HCT116 (cell line): ENCODE data around the gene KNDC1.

Experiments
- CEBPB ChIP-seq: IDR thresholded peaks from 2 replicates; pipeline ENCODE4 v1.6.1; 2012; ENCODE audit warnings: low read depth
- CTCF ChIP-seq, 3 experiments: fragments of 200-600 bp in 1 of 3; sonication (generic) in 1 of 3; IDR thresholded peaks in 2 of 3; conservative IDR thresholded peaks in 1 of 3; 2 replicates each; pipeline ENCODE4 v1.5.1; 2012 to 2017; ENCODE audit warnings: low read depth in 2 of 3, low read length in 2 of 3, antibody characterized with exemption in 1 of 3, borderline replicate concordance in 1 of 3, control low read depth in 1 of 3, mild to moderate bottlenecking in 1 of 3, mixed read lengths in 1 of 3, mixed run types in 1 of 3, moderate library complexity in 1 of 3; ENCODE audit not compliant: insufficient read depth in 1 of 3
- ELF1 ChIP-seq: IDR thresholded peaks from 2 replicates; pipeline ENCODE4 v1.6.1; 2012; ENCODE audit warnings: low read depth, borderline replicate concordance
- EZH2 ChIP-seq: fragments of 200-600 bp; sonication (generic); IDR thresholded peaks from 2 replicates; pipeline ENCODE4 v1.6.1; 2017; ENCODE audit warnings: antibody characterized with exemption, mixed run types
- EZH2phosphoT487 ChIP-seq: fragments of 200-600 bp; IDR thresholded peaks from 2 replicates; pipeline ENCODE4 v1.6.1; 2018; ENCODE audit warnings: antibody characterized with exemption, borderline replicate concordance
- POLR2A ChIP-seq: IDR thresholded peaks from 2 replicates; pipeline ENCODE4 v1.7.0; 2011; ENCODE audit warnings: borderline replicate concordance; ENCODE audit not compliant: insufficient read depth, insufficient read length; ENCODE audit errors: extremely low read depth
- POLR2AphosphoS5 ChIP-seq: IDR thresholded peaks from 2 replicates; pipeline ENCODE4 v1.6.1; 2011; ENCODE audit warnings: mild to moderate bottlenecking, low read depth, low read length, moderate library complexity
- SP1 ChIP-seq: IDR thresholded peaks from 2 replicates; pipeline ENCODE4 v1.6.1; 2012; ENCODE audit warnings: low read depth
- ZNF274 ChIP-seq: fragments of 200-500 bp; sonication (Bioruptor generic); IDR thresholded peaks from 2 replicates; pipeline ENCODE4 v1.6.1; 2014; ENCODE audit warnings: mild to moderate bottlenecking, low read depth, low read length, inconsistent platforms

GRCh38 chr10:133179128-133179520, 19.1 kb downstream of the KNDC1 start:
- no peak for TF ChIP-seq ZNF274
- no peak for TF ChIP-seq POLR2A
- no peak for TF ChIP-seq CTCF (IDR thresholded peaks at IDR 0.05 in 2 of 3, conservative IDR thresholded peaks at IDR 0.05 in 1 of 3; ENCODE audit: borderline replicate concordance in 1 of 3, insufficient read depth in 1 of 3, low read depth in 2 of 3, low read length in 2 of 3)
- TF ChIP-seq POLR2AphosphoS5 = no peak
- TF ChIP-seq EZH2phosphoT487 = no peak
- TF ChIP-seq EZH2 = no peak
- TF ChIP-seq SP1 = no peak
- no peak for TF ChIP-seq ELF1
- TF ChIP-seq CEBPB = no peak
